CD4-positive, alpha-beta T cell treated with Interleukin-12 subunit alpha and Interleukin-12 subunit beta, for 1 hour (primary cell): ENCODE data around the gene IL18R1.

Experiments used
- DNase-seq: peaks from one replicate; pipeline ENCODE4 v3.0.0-alpha.2; 2020

IL18R1 gene

DNA sequence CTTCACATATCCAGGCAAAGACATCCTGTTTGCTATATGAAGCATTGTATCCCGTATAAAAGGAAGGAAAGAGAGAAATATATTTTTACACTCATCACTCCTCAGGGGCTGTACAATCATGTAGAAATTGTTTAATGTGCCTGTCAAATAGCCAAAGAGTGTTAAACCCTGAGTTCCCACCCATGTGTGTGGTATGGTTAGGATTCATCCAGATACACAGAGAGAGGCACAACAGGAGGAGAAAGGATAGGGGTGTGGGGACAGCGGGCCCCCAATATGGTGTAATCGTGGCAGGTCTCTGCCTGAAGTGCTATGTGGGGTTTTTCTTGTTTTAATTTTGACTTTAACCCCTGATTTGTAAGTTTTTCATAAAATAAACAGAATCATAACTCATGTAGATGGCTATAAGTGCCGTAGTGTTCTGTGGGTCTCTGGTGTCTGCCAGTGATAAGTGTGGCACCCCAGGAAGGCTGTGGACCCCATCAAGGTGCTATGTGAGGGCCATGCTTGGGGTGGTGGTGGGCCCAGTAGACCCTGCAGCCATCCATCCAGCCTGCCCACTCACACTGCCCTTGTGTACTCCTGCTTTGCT is 10.2 kb upstream of the IL18R1 start:
- no peak for DNase-seq

DNA sequence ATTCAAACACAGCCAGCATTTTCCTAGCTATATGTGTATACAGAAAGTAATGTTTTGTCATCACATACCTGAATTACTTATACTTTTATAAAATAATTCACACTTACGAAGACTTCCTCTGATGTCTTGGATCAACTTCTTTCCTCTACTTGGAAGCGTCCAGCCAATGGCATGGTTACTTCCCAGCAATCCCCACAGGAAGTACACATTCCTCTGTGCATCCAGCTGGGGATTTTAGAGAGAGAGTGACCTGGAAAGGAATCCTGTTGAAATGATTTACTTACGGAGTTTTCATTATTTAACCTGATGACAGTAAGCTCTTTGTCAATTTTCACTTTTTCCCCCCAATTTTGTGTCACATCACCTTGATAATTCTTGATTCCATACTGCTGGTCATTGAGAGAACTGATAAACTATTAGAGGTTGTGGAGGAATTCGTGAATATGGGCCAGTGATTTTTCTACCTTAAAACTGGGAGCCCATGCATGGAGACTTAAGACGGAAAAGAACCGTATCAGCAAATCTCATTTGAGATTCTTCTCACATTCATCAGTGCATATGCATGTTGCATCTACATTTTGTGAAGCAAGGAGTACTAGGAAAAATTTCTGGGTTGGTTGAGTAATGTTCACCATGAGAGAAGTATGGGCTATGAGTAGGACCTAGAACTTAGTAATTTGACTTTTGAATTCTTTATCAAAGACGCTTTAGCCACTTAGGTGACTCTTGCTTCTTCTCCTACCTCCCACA is 9.0 kb upstream of the IL18R1 start:
- no peak for DNase-seq

DNA sequence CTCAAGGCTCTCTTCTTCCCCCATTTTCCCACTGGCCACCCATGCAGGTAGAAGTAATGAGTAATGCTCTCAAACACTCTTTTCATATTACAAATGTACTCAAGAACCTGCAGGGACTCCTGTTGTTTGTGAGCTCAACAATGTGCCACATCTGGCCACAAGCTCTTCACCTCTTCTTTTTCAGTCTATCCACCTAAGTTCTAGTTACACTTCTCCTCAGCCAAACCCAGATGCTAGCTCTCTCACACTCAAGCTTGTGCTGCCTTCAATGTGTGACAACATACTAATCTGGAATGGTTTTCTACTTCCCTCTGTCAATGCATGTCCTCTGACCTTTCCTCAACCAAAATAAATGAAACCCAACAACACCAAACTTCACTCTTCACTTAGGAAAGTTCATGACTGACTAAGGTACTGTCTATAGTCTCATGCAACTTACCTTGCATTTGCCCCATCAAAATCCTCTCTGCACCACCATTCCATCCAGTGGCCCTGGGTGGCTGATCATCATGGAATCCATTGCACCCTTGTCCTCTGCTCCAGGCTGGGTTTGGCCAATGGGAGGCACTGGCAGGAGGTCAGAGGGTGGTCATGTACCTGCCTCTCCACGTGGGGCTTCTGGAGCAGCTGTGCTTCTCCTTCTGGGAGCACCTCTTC is 5.3 kb upstream of the IL18R1 start:
- DNase-seq: no peak

DNA sequence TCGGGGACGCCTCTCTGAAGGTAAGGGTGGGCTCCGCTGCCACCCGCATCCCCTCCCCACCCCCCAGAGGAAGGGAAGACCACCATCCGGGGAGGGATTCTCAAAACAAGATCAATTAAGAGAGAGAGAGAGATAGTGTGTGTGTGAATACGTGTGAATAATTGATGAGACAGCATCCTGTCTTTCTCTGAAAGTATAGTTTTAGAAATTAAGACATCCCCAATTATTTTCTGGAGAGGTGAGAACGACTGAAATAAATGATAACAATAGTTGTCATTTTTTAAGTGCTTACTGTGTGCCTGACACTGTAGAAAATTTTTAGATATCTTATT is 751 bp downstream of the IL18R1 start:
- DNase-seq: no peak

DNA sequence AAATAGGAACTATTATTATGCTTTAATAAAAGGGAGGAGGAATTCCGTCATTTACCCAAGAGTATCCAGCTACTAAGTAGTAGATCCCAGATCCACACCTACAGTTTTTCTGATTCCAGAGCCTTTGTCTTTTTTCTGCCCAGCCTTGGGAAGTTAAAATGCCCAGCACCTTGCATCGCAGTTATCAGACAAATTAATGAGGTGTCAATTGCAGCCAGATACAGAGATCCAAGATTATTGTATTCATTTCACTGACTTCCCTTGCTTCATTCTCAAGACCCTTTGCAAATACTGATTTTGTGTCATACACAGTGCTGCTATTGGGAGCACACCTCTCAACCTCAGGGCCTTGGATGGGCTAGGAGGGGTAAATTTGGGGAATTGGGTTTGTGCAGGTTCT is 1.1 kb downstream of the IL18R1 start:
- no peak for DNase-seq

DNA sequence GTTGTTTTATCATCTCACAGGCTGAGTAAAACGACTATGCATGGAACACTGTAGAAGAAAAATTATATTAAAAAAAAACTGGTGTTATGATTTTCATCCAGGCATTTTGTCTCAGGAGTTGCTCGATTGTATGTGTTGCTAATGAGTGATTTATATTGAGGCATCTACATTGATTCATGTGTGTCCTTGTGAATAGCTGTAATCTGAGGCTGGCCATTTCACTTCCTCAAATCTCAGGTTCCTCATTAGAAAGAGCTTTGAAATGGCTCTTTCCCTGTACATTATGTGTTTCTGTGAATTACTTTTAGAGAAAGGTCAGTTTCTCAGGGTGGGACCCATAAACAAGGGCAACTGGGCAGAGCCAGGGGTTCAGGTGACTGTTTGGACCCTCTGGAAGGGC is 2.3 kb downstream of the IL18R1 start:
- DNase-seq: no peak

DNA sequence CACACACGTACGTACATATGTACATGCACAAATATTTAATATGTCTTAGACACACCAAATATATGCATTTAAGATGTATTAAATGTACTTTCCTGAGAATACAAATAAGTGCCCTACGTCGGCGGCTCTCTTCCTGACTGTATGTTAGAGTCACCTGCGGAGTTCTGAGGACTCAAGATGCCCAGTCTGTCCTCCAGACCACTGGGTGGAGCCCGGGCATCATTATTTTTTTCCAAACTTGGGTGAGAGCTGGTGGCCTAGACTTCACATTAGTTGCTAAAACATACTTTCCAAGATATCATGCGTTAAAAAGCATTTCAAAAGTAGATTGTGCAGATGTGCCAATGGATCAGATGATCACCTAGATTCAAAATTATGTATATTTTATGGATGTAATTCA is 2.9 kb downstream of the IL18R1 start:
- DNase-seq: peak; percentile 27

DNA sequence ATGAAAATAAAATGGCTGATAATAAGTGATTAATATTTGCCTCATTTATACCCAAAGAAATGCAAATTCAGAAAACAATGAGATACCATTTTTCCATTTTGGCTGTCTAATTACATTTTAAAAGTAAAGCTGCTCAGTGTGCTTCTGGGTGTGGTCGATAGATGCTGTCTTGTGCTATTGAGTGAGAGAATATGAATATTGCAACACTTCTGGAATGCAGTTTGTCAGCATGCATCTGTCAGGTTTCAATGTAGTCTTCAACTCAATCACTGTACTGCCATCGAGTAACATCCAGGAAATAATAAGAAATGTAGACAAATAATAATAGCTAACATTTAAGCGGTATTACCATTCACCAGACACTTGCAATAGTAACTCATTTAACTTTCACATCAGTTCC is 3.9 kb downstream of the IL18R1 start:
- no peak for DNase-seq

DNA sequence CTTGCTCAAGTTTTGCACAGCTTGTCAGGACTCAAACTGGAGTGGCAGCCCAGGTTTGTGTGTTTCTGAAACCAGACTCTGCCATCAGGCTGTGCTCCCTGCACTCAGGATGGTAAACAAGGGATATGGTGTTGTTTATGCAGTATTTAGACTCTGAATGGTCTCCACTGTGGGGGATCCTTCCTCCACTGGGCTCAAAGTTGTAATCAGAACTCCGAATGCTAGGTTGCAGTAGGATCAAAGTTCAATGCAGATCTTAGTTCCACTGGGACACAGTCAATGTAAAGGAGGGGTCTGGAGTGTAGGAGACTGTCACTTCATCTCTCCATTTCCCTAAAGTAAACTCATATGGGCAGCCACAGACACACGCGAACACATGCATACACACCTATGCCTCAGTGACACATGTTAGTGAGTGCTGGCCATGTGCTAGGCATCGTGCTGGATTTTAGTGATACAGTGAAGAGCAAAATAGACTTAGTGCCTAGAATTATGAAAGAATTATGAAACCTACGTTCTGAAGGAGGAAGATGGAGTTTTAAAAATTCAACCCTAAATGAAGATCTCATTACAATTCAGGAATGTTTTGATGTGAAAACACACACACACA is 6.1 kb downstream of the IL18R1 start:
- DNase-seq: no peak

DNA sequence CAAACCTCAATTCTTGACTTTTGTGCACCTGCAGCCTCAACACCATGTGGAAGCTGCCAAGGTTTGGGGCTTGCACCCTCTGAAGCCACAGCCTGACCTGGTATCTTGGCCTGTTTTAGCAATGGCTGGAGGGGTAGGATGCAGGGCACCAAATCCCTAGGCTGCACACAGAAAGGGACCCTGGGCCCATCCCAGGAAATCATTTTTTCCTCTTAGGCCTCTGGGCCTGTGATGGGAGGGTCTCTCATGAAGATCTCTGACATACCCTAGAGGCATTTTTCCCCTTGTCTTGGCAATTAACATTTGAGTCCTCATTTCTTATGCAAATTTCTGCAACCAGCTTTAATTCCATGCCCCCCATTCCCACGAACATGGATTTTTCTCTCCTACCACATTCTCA is 10.2 kb downstream of the IL18R1 start:
- DNase-seq: no peak

DNA sequence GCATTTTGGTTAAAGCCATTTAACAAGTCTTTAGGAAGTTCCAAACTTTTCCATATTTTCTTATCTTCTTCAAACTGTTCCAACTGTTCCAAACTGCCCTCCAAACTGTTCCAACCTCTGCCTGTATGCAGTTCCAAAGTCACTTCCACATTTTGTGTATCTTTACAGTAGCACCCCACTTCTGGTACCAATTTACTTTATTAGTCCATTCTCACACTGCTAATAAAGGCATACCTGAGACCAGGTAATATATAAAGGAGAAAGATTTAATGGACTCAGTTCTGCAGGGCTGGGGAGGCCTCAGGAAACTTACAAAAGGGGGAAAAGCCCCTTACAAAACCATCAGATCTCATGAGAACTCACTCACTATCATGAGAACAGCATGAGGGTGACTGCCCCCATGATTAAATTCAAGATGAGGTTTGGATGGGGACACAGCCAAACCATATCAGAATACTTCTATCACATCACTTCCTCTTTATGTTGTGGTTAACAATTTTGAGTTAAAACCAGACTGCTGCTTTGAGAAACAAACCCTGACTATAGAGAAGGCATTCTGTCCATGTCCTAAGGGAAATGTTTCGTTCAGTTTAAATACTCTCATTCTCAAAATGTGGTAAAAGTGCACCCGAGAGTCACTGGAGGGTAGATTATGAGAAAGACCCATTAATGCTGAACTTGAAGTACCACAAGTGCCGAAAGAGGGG is 11.0 kb downstream of the IL18R1 start:
- peak; percentile 36 for DNase-seq

DNA sequence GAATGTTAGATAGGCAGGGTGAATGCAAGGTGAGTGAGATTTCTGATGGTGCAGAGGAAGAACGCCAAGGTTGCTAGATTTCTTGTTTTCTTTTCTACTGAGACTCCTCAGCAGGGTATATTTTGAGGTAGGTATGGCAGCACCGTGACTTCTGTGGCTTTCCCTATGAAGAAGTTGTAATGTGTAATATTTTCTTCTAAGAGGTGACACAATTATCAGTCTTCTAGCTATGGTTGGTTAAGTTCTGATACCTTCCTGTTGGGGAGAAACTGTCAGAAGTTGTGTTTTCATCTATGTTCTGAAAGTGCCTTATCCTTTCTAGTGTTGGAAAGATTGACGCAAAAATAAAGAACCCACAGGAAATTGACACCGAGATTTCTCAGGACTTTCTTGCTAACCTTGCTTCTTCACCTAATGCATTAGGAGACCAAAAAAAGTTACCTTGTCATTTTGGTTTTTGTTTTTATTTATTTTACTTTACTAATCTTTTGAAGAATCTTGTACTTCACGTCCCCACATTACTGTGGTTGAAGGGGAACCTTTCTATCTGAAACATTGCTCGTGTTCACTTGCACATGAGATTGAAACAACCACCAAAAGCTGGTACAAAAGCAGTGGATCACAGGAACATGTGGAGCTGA is 11.9 kb downstream of the IL18R1 start:
- peak; percentile 49 for DNase-seq

DNA sequence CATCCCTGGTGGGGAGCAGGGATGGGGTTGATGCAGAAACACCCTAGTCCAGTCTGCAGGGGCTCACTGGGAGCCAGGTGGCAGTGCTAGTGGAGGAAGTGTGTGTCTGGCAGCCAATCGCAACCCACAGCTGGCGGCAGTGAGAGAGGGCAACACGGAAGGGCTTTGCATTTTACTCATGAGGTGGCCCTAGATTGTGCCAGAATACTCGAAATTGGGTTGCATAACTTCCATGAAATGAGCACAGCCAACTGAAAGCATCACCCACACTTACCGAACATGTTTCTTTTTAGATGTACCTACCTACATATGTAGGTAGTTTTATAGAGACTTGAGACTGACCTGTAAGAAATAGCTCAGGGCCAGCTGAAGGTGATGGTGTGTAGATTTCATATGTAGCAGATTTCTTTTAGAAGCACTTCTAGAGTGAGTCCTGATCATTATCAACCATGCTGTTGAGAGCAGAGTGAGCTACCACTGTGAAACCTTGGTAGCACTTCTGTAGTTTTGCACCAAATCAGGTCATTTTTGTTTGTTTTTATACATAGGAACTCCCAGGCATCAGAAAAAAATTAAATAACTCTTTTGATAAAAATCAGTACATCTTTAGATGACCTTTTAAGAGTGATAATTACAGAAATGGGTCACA is 13.0 kb downstream of the IL18R1 start:
- no peak for DNase-seq

DNA sequence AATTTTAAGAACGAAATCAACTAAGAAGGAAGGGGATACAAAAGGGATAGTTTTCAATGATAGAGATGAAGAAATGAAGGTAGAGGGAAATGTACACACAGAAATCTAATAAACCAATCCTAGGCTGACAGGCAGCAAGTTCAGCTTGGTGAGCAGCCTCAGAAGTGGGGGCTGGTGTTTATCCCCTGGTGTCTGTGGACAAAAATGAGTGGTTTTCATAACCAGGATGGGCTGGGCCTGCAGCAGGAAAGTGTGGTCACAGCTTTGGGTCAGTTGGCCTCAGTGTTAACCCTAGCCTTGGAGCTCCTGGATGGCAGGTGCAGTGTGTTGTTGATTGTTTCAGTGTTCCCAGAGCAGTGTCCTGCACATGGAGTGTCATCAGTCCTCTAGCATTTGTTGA is 14.3 kb downstream of the IL18R1 start:
- DNase-seq: no peak

DNA sequence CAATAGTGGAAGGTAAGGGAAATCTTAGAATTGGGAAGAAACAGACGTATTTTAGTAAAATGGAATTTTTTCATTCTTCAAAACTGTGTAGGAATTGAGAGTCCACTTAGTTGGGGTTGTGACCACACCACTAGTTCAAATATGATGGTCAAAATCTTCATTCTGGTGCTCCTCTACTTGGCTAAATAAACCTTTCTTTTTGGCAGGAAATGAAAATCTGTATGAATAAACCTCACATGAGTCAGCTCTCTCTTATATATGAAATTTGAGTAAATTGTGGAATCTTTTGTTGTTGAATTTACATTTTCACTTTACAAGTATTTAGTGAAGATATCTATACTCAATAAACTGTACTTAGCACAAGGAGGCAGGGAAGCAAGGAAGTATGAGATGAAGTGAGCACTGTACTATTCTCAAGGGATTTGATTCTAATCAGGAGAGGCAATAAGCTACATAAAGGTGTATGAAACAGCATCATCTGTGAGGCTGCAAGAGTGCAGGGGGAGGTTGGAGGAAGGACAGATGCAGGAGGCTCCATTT is 20.5 kb downstream of the IL18R1 start:
- DNase-seq: no peak

DNA sequence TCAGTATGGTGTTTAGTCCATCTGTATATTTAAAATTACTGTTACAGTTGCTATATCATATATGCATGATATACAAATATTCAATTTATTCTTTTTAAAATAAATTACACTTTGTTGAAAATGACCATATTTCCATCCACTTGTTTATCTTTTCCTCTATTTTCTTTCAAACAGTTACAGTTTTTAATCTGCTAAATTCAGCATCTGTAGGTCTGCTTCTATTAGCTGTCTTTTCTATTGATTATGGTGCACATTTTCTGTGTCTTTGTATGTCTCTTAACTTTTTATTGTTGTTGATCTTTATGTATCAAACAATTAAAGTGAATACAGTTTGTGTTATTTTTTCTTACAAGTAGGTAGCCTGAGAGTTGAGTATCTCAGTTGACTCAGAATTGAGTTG is 28.1 kb downstream of the IL18R1 start:
- no peak for DNase-seq

DNA sequence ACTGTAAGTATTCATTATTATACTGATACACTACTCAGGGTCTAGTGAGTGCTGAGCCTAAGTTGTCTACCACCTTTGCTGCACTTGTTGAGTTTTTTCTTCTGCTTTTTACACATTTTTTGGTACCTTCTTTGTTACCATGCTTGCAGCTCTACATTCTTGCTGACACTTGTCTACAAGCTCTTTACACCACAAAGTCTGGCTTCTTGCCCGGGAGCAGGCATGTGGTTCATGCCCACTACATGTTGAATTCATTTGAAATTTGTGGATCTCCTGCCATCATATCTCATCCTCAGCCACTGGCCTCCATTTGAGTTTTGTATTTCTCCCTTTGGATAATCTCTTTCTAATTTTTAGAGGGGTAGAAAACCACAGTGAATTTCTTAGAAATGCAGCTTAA is 29.9 kb downstream of the IL18R1 start:
- DNase-seq: no peak

DNA sequence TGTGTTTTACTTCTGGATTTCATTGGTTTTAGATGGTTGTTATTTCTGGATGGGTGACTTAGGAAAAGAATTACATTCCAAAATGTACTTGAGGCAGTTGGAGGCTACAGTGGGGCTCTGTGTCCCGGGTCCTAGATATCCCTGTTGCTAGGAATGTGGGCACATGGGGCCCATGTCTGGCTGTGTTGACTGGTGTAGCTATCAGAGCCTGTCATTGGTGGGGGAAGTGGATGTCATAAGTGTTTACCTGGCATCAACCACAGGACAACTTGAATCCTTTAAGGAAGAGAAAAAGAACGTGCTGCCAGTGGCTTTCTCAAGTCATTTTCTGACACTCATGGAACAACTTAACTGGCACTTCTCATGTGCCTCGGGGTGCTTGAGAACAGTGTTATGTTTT is 30.4 kb downstream of the IL18R1 start:
- DNase-seq: no peak

DNA sequence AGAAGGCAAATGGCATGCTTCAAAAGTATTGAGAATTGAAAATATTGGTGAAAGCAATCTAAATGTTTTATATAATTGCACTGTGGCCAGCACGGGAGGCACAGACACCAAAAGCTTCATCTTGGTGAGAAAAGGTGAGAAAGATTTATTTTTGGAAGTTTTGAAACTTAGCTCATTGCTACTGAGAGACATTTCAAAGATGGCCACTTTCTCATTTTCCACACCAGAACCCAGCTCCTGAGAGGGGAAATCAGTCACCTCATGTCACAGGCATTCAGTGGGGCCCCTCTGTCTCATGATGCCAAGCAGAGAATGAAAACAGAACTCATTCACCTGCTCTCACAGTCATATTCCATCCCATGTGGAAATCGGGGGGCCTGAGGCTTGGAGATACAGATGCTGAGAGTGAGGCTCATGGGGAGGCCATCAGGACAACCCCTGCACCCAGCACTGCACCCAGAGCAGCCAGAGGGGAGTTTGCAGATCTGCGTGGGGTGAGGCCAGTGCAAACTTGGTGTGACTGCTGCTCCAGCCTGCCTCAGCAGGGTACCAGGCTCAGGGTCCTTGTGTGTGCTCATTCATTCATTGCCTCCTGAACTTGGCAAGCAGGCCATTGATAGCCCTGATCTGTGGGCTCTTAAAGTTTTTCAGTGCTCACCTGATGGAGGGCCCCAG is 31.4 kb downstream of the IL18R1 start:
- DNase-seq: no peak

DNA sequence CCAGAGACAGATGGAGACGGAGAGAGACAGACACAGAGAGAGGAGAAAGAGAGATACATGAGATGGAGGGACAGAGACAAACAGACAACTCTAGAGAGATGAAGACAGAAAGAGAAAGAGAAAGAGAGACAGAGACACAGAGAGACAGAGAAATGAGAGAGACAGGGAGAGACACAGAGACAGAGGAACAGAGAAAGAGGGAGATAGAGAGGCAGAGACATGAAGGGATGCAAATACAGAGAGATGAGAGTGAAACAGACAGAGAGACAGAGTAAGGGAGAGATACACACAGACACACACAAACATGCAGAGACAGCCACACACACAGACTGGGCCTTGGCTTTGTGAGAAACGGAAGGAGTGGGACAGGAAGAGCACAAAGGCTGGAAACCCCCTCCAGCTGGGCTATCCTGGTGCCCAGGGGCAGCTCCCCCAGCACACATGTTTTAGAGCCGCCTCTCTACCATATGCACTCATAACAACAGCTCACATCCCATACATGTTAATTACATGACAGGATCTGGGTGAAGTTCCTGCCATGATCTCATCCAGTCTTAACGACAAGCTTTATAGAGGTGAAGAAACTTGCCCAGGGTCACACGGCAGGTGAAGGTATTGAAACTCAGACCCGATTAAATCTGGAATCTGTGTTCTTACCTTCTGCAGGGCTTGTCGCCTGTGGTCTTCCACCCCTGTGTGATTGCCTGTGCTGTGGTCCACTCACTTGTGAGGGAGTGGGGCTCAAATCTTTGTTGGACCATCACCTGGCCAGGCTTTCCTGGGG is 32.4 kb downstream of the IL18R1 start:
- no peak for DNase-seq

DNA sequence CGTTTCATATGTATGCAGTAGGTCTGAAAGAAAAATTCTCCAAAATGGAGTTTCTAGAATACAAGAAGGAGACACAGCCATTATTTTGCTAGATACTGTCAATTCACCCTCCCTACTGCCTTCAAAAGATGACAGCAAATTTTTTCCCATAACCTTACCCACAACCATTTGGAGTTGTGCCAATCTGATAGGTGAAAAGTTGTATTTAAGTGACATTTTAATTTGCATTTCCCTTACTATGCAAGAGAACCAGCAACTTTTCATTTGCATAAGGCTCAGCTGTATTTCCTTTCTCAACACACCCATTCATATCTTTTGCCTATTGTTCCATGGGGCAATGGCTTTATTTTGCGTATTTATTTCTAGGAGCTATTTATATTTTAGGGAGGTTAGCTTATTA is 36.0 kb downstream of the IL18R1 start:
- DNase-seq: peak; percentile 55
